Hepatocyte (in vitro differentiated cells): ENCODE measurements around the gene PCDH9.

Source experiments
- EZH2phosphoT487 ChIP-seq: fragments of 200-600 bp; sonication (generic); IDR thresholded peaks from one replicate; pipeline ENCODE4 v1.6.1; 2018; ENCODE audit warnings: antibody characterized with exemption, mild to moderate bottlenecking, low read depth, moderate library complexity; ENCODE audit not compliant: unreplicated experiment, severe bottlenecking
- TF ChIP-seq, protein P1 (sequence below): fragments of 200-600 bp; sonication (generic); IDR thresholded peaks from 2 replicates; pipeline ENCODE4 v1.5.1; 2016; ENCODE audit warnings: antibody characterized with exemption, mild to moderate bottlenecking; ENCODE audit not compliant: poor library complexity

DNA sequence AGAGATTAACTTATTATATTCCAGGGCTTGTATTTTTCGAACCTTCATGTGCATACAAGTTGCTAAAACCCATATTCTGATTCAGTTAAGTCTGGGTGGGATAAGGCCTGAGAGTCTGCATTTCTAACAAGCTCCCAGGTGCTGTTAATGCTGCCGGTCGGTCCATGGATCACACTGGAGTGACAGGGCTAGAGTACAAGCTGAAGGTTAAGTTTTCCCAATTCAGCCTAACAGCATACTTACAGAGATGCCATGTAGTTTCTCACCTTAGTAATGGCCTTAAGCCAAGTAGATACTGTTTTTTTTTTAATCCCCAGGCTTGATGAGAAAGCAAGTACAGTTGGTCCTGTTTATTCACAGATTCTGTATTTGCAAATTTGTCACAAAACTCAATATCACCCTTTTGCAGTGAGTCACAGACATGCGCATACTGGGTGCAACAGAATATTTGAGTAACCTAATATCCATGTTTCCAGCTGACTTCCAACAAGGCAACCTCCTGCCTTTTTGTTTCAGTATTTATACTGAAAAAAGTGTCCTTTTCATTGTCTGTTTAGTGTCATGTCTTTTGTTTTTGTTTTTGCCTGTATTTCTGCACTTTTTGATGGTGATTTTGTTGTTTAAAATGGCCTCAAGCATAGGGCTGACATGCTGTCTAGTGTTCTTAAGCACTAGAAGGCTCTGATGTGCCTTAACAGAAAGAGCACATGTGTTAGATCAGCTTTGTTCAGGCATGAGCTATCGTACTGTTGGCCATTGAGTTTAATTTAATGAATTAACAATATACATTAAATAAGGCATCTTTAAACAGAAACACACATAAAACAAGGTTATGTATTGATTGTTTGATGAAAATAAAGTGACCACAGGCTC is 875.0 kb downstream of the PCDH9 start:
- TF ChIP-seq, protein P1, sequence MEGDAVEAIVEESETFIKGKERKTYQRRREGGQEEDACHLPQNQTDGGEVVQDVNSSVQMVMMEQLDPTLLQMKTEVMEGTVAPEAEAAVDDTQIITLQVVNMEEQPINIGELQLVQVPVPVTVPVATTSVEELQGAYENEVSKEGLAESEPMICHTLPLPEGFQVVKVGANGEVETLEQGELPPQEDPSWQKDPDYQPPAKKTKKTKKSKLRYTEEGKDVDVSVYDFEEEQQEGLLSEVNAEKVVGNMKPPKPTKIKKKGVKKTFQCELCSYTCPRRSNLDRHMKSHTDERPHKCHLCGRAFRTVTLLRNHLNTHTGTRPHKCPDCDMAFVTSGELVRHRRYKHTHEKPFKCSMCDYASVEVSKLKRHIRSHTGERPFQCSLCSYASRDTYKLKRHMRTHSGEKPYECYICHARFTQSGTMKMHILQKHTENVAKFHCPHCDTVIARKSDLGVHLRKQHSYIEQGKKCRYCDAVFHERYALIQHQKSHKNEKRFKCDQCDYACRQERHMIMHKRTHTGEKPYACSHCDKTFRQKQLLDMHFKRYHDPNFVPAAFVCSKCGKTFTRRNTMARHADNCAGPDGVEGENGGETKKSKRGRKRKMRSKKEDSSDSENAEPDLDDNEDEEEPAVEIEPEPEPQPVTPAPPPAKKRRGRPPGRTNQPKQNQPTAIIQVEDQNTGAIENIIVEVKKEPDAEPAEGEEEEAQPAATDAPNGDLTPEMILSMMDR, result no peak
- no peak for TF ChIP-seq EZH2phosphoT487
